Keratinocyte (primary cell): ENCODE measurements around the gene RIC3. TPM values are rescaled to one million over a fixed set of nuclear protein-coding genes. Genes with fewer than 3 reads are reported as not detected.

ENCODE experiments used
- DNase-seq: peaks from one replicate; pipeline ENCODE4 v3.0.0-alpha.2; 2011; ENCODE audit warnings: low read depth, missing footprints, low spot score
- FAIRE-seq: peaks from 2 replicates; lab custom pipeline; 2011; peaks lifted over from hg19 to GRCh38; lab: Jason Lieb, UNC
- H2AFZ ChIP-seq: 2 replicates; pipeline ENCODE4 v1.6.0; 2012; ENCODE audit warnings: low read length, control low read depth, inconsistent platforms; ENCODE audit not compliant: control insufficient read depth
- H3K27ac ChIP-seq: 2 replicates; pipeline ENCODE4 v1.5.1; 2011; ENCODE audit warnings: low read length; ENCODE audit not compliant: control insufficient read depth, insufficient read depth
- H3K27me3 ChIP-seq: 3 replicates; pipeline ENCODE4 v1.6.0; 2011; ENCODE audit warnings: low read length; ENCODE audit not compliant: control insufficient read depth, insufficient read depth; ENCODE audit errors: extremely low read depth
- H3K36me3 ChIP-seq, 2 experiments: 2 replicates in 1 of 2; 3 replicates in 1 of 2; pipeline ENCODE4 v1.5.1; 2011; ENCODE audit warnings: low read length in 2 of 2, mild to moderate bottlenecking in 1 of 2; ENCODE audit not compliant: control insufficient read depth in 2 of 2, insufficient read depth in 2 of 2; ENCODE audit errors: extremely low read depth in 1 of 2
- H3K4me1 ChIP-seq: 3 replicates; pipeline ENCODE4 v1.5.1; 2011; ENCODE audit warnings: low read length; ENCODE audit not compliant: control insufficient read depth, insufficient read depth; ENCODE audit errors: extremely low read depth
- H3K4me2 ChIP-seq: 3 replicates; pipeline ENCODE4 v1.6.0; 2011; ENCODE audit warnings: low read depth, low read length; ENCODE audit not compliant: control insufficient read depth, insufficient read depth; ENCODE audit errors: extremely low read depth
- H3K4me3 ChIP-seq, 3 experiments: fragments of 200-600 bp in 1 of 3; sonication (generic) in 1 of 3; 2 replicates in 2 of 3; 3 replicates in 1 of 3; pipeline ENCODE4 v1.5.1; 2011 to 2016; ENCODE audit warnings: low read length in 3 of 3, mild to moderate bottlenecking in 3 of 3, control low read depth in 2 of 3, inconsistent platforms in 1 of 3, low read depth in 1 of 3, mixed read lengths in 1 of 3, mixed run types in 1 of 3, moderate library complexity in 1 of 3; ENCODE audit not compliant: control insufficient read depth in 2 of 3, insufficient read depth in 2 of 3; ENCODE audit errors: extremely low read depth in 1 of 3
- H3K79me2 ChIP-seq: 2 replicates; pipeline ENCODE4 v1.6.0; 2012; ENCODE audit warnings: low read length; ENCODE audit not compliant: control insufficient read depth, insufficient read depth
- H3K9ac ChIP-seq: 3 replicates; pipeline ENCODE4 v1.6.0; 2011; ENCODE audit warnings: low read length; ENCODE audit not compliant: control insufficient read depth, insufficient read depth; ENCODE audit errors: extremely low read depth
- H3K9me1 ChIP-seq: 3 replicates; pipeline ENCODE4 v1.6.0; 2011; ENCODE audit warnings: low read length; ENCODE audit not compliant: control insufficient read depth, insufficient read depth; ENCODE audit errors: extremely low read depth
- H3K9me3 ChIP-seq: 2 replicates; pipeline ENCODE4 v1.5.1; 2012; ENCODE audit warnings: low read depth, low read length; ENCODE audit not compliant: control insufficient read depth
- H4K20me1 ChIP-seq: 3 replicates; pipeline ENCODE4 v1.6.0; 2011; ENCODE audit warnings: low read length; ENCODE audit not compliant: control insufficient read depth, insufficient read depth; ENCODE audit errors: extremely low read depth
- EZH2 ChIP-seq: IDR thresholded peaks from one replicate; pipeline ENCODE4 v1.6.1; 2012; ENCODE audit warnings: inconsistent platforms, mild to moderate bottlenecking, low read length, moderate library complexity
- dilution Hi-C: fragments of 300-500 bp; cut with MboI; formaldehyde crosslinking; loops from one replicate; pipeline ENCODE4 v1.7.0; 2020; ENCODE audit warnings: low sequenced_read_pairs; ENCODE audit not compliant: extremely low pct_ligation_motif_present
- polyA plus RNA-seq, 5 experiments: library from polyadenylated mRNA; depleted of rRNA in 3 of 5; stranded (reverse) in 3 of 5; stranded (forward) in 1 of 5; unstranded in 1 of 5; fragments of >200 nt; gene quantifications; 1 replicate in 1 of 5; 2 replicates in 3 of 5; 3 replicates in 1 of 5; pipeline versions ENCODE4 v1.2.1 to v1.2.3, GENCODE V29; 2011 to 2012; ENCODE audit warnings: missing spikeins in 2 of 5, low read depth in 1 of 5, low replicate concordance in 1 of 5
- TF ChIP-seq, protein P1 (sequence below), 3 experiments: IDR thresholded peaks in 1 of 3; conservative IDR thresholded peaks in 1 of 3; optimal IDR thresholded peaks in 1 of 3; 2 replicates in 2 of 3; 3 replicates in 1 of 3; pipeline versions ENCODE3 to v1.5.1; 2011; ENCODE audit warnings: low read length in 3 of 3, mild to moderate bottlenecking in 3 of 3, moderate library complexity in 2 of 3, control low read depth in 1 of 3, inconsistent platforms in 1 of 3; ENCODE audit not compliant: insufficient read depth in 2 of 3; ENCODE audit errors: extremely low read depth in 1 of 3

The RIC3 gene
- polyA plus RNA-seq, 1 donor (not counting 4 experiments of a cell fraction or from before 2014, with no cell fraction given), result 2.5 TPM

DNA sequence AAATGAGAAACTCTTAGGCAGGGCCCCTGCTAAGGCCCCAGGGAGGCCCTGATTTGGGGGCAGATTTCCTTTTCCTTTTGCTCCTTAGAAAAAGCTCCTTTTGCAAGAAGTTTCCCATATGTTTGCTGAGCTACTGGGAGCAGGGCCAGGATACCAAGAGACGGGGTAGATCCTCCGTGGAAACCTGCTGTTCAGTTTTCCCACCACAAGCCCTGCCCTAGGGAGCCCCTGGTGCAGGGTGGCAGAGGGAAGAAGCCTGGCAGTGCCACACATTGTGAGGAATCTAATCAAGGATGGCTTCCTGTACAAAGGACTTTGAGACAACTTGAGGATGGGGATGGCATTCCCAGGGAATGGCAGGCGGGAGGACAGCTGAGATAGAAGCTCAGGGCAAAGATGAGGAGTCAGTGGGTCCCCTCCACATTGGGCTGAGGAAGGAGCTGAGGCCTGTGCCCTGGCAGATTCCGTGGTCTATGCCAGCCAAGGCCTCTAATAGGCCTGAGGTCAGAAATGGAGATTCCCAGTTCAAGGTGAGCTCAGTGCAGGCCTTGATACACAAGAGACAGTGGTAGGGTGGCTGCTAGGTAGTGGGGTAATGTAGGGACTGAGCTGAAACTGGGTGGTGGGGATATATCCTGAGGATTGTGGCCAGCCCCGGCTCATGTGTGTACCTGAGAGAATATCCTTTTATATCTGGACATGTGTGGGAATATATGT, 72.9 kb downstream of the RIC3 start:
- Histone ChIP-seq H3K27ac (no peak overlapping the region), H3K9ac (no peak overlapping the region), H2AFZ (no peak overlapping the region), H3K79me2 (no peaks in the 10 kb centered on the region), H3K9me3 (no peaks in the 10 kb centered on the region), H3K9me1 (no peaks in the 10 kb centered on the region), H3K4me3 (no peak overlapping the region), H3K36me3 (no peaks in the 10 kb centered on the region), H3K4me1 (peaks cover 5% of the 10 kb centered on the region), H3K27me3 (no peaks in the 10 kb centered on the region), H3K4me2 (no peak overlapping the region), H4K20me1 (no peaks in the 10 kb centered on the region)
- dilution Hi-C loops, result no loop called here
- DNase-seq, result no peak
- FAIRE-seq, result no peak
- TF ChIP-seq EZH2, result no peak

DNA sequence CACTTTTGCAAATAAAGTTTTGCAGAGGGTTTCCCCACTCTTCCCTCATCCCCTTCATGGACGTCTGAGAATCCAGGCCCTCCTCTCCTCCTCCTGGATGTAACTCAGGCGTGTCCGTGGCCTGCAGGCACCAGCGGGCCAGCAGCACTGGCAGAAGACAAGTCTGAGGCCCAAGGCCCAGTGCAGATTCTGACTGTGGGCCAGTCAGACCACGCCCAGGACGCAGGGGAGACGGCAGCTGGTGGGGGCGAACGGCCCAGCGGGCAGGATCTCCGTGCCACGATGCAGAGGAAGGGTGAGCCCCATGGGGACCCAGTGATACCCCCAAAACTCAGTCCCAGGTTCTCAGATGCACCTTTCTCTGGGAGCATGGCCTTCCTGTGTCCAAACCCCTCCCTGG, 73.5 kb downstream of the RIC3 start:
- dilution Hi-C loops, result no loop called here
- Histone ChIP-seq H3K9me1 (no peaks in the 10 kb centered on the region), H3K36me3 (no peaks in the 10 kb centered on the region), H3K27me3 (no peaks in the 10 kb centered on the region), H3K79me2 (no peaks in the 10 kb centered on the region), H3K9ac (no peak overlapping the region), H4K20me1 (no peaks in the 10 kb centered on the region), H2AFZ (no peak overlapping the region), H3K9me3 (no peaks in the 10 kb centered on the region), H3K4me3 (no peak overlapping the region), H3K4me1 (peaks cover 7% of the 10 kb centered on the region), H3K4me2 (no peak overlapping the region), H3K27ac (no peak overlapping the region)
- FAIRE-seq, result no peak
- no peak for DNase-seq
- TF ChIP-seq, protein P1, sequence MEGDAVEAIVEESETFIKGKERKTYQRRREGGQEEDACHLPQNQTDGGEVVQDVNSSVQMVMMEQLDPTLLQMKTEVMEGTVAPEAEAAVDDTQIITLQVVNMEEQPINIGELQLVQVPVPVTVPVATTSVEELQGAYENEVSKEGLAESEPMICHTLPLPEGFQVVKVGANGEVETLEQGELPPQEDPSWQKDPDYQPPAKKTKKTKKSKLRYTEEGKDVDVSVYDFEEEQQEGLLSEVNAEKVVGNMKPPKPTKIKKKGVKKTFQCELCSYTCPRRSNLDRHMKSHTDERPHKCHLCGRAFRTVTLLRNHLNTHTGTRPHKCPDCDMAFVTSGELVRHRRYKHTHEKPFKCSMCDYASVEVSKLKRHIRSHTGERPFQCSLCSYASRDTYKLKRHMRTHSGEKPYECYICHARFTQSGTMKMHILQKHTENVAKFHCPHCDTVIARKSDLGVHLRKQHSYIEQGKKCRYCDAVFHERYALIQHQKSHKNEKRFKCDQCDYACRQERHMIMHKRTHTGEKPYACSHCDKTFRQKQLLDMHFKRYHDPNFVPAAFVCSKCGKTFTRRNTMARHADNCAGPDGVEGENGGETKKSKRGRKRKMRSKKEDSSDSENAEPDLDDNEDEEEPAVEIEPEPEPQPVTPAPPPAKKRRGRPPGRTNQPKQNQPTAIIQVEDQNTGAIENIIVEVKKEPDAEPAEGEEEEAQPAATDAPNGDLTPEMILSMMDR (optimal IDR thresholded peaks at IDR 0.05 in 1 of 3, IDR thresholded peaks at IDR 0.05 in 1 of 3, conservative IDR thresholded peaks at IDR 0.05 in 1 of 3; ENCODE audit: extremely low read depth in 1 of 3, insufficient read depth in 2 of 3, low read length in 3 of 3), result no peak
- TF ChIP-seq EZH2, result no peak

DNA sequence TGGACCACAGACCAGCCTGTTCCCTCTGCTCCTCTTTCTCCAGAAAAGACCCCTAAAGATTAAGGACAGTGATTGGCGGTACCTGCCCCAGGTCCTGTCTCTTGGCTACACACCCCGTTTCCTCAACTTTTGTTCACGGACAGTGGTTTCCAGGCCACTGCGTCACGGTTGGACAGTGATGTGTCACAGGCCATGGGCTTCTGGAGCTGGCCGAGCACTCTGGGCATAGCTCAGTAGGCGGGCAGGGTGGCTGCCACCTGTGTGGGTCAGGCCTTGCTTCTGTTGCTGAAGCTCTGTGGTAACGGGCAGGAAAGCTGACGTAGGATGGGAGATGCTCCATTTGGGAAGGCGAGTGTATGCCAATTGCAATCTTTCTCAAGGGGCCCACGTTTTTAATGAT, 74.2 kb downstream of the RIC3 start:
- Histone ChIP-seq H3K9ac (no peak overlapping the region), H3K79me2 (no peaks in the 10 kb centered on the region), H4K20me1 (no peaks in the 10 kb centered on the region), H3K4me2 (no peak overlapping the region), H3K9me3 (no peaks in the 10 kb centered on the region), H3K4me3 (no peak overlapping the region), H2AFZ (no peak overlapping the region), H3K27me3 (no peaks in the 10 kb centered on the region), H3K9me1 (no peaks in the 10 kb centered on the region), H3K27ac (no peak overlapping the region), H3K36me3 (no peaks in the 10 kb centered on the region), H3K4me1 (peaks cover 9% of the 10 kb centered on the region)
- TF ChIP-seq EZH2, result no peak
- TF ChIP-seq, protein P1 (optimal IDR thresholded peaks at IDR 0.05 in 1 of 3, IDR thresholded peaks at IDR 0.05 in 1 of 3, conservative IDR thresholded peaks at IDR 0.05 in 1 of 3; ENCODE audit: extremely low read depth in 1 of 3, insufficient read depth in 2 of 3, low read length in 3 of 3), result no peak
- dilution Hi-C loops, result no loop called here
- no peak for FAIRE-seq
- no peak for DNase-seq
